Measurements from ENCODE around the gene OSR1. TPM values are rescaled to one million over a fixed set of nuclear protein-coding genes. Genes with fewer than 3 reads are reported as not detected.
A peak's percentile ranks its signal among the peaks of the same experiment; 100 is the strongest.
"Not testable (repeated sequence)": the region's sequence is repeated elsewhere in the genome, so short reads cannot be mapped to it uniquely, and the experiment has no call there.

Gene OSR1
- total RNA-seq, 1 donor from 2014 or later: 8.0 TPM

DNA sequence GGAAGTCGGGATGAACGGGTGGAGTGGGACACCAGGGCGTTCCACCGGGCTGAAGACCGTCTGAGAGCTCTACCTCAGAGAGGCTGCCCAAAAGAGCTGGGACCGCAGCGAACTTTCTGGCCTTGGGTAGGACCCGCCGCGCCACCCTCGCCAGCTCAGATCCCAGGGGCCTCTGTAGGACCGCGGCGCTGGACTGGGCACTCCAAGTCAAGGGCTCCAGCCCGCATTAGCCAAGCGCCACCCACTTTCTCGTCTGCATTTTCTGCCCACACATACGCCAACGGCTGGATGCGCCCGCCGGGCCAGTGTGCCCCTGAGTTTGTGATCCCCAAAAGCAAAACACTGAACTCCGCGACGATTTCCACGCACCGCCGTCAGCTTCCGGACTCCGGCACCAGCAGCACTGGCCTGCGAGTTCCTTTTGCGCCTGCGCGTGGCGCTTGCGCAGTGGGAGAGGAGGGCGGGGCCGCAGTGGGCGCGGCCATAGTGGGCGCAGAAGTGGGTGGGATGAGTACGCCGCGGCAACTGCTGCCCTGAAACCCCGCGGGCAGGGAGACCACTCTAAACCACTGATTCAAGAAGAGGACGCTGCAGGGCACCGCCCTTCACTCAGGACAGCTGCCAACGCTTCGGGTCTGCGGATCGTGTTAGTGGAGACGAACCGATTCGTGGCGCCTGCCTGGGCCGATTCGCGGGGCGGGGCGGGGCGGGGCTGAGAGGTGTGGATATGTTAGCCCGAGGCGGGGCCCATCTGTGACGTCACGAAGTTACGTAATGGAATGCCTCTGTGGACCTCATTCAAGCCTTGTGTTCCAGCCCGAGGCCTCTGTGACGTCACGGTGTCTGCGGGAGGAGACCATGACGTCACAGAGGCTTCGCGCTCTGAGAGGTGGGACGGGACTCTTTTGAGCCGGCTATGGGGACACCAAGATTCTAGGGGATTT is 10.5 kb downstream of the OSR1 start:
- ATAC-seq: peak; percentile 98
- DNase-seq: peak; percentile 96
- intact Hi-C loops (cut with micrococcal nuclease): no loop called here

DNA sequence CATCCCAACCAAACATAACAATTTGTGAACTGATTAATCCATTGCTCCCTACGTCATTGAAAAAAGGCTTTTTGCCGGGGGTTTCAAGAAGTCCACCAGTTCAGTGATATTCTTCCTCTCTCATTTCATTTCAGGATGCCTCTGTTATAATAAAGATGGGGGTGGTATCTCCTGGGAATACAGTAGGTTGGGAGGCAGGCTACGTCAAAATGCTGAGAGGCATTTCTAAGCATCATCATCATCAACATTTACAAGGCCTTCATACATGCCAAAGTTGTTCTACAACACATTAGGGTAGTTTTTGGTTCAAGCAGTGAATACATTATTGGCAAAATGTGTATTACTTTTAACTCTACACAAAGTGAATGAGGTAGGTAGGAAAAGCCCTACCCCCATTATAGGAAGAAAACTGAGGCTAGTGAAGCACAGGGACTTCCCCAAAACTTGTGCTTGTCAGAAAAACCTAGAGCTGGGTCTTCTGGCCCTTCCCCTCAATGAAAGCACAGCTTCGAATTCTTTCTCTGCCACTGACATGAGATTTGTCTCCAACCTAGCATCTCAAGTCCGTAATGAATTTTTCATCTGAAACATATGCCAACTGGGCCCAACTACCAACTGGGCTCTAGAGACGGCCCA is 11.3 kb downstream of the OSR1 start:
- ATAC-seq (no peak), DNase-seq (no peak)
- intact Hi-C loops (cut with micrococcal nuclease): no loop called here

DNA sequence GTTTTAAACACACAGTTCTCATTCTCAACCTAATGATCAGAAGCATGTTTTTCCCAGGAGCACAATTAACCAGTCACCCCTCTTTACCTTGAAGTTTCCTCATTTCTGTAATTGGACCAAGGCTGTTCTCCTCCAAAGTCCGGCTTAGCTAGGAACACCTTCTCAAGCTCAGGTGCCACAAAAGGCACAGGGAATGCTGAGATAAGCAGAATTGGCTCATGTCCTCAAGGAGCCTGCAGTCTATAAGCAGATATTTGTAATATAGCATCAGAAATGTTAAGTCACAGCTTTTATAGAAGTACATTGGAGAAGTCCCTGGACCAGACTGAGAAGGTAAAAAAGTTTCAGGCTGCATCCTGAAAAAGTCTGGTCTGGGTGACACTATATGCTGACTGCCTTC is 20.7 kb downstream of the OSR1 start:
- intact Hi-C loops (cut with micrococcal nuclease): no loop called here
- ATAC-seq: no peak

DNA sequence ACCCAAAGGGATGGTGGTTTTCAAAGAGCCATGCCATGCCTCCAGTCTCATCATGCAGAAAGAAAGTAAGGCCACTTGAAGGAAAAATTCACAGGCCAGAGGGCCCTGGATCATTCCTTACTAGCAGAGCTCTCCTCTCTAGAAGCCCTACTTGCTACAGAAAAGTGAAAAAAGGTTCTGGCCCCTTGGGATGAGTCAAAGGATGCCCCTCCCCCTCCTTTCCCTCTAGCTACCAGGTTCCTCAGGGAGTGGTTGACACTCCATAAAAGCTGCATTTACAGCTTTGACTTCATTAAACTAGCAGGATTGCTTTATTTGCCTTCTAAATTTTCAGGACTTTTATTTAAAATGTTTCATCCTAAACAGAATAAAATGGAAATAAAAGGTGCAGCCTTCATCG is 21.2 kb downstream of the OSR1 start:
- intact Hi-C loops (cut with micrococcal nuclease): no loop called here
- no peak for ATAC-seq
- no peak for DNase-seq

More for the DNA sequence above, 20.7 kb downstream of the OSR1 start:
- DNase-seq: no peak

DNA sequence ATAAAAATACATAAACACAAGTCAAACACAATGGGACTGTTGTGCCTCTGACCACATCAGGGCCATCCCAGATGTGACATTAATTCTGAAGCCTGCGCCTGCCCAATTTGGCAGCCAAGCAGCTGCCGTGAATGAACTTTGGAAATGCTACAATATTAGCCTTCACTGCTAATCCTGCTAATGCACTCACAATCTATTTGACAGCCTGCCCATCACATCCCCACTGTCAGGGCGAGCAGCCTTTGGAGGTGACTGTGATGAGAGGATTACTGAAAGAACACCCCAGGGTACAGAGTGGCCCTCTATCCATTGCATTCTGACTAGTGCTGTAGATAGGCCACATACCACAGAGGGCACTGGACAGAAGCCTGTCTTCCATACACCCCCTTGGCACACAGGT is 21.6 kb downstream of the OSR1 start:
- intact Hi-C loops (cut with micrococcal nuclease): no loop called here
- ATAC-seq (peak; percentile 97), DNase-seq (no peak)

DNA sequence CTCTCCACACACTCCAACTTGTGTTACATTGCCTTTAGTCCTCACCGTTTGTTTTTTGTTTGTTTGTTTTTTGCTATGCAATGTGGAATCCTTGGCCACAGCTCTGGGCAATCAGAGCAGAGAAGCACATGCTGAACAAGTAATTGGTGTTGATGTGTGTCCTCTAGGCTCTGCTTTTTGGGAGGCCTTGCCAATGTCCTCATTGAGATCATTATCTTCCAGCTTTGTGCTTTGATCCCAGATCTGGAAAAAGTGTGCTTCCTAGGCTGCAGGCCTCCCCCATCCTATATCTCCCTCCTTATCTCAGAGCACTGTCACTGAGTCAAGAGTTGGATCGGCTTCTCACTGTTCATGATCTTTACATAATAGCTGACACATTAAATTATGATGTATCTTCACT is 25.9 kb downstream of the OSR1 start:
- ATAC-seq (no peak), DNase-seq (no peak)
- intact Hi-C loops (cut with micrococcal nuclease): no loop called here

DNA sequence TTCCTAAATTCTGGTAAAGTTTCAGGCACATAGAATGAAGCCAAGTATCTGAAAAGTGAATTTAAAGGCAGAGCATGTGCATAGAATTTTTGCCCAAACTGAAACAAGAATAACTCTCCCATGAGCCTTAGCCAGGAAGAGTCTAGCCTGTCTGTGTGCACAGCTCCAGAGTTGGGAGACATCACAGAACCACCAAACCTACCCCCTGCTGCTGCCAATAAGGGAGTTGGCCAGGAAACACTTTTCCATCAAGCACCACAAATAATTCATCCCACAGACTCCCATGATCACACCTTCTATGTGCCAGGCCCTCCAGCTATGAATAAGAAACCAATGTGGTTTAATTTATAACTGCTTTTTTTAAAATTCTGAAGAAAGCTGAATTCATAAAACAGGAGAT is 27.0 kb downstream of the OSR1 start:
- ATAC-seq (no peak), DNase-seq (no peak)
- intact Hi-C loops (cut with micrococcal nuclease): no loop called here

DNA sequence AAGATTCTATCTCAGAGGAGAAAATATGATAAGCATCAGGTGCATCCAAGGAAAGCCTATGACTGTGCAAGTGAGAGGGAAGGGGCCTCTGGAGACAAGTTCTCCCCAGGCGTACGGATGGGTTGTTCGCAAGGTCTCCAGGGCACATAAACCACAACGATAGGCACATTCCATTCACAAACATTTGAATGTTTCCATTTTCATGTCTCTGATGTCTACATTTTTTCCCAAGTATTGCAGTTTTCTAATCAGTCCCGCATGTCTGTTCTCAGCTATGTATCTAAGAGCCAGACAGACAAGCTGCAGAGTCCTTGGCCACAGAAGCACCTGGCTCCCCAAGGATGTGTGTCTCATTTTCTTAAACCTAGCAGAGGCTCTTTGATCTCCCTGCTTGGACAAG is 28.0 kb downstream of the OSR1 start:
- ATAC-seq (no peak), DNase-seq (no peak)
- intact Hi-C loops (cut with micrococcal nuclease): no loop called here

DNA sequence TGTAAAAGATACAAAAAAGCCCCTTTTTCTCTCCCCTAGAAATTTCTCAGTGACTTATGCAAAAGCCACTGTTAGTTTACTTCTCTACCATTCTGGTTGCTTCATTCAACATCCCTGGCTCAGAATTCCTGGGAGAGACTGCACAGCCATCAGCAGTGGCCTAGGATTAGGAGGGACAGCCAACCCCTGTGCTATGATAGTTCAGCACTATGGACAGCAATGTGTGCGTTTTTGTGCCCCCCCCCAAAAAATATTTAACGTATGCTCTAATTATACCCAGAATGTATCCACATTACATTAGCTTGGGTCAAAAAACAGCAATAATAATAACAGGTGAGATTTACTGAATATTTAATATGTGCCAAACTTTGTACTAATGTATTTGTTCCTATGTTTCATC is 29.0 kb downstream of the OSR1 start:
- ATAC-seq: no peak
- intact Hi-C loops (cut with micrococcal nuclease): no loop called here
- no peak for DNase-seq

DNA sequence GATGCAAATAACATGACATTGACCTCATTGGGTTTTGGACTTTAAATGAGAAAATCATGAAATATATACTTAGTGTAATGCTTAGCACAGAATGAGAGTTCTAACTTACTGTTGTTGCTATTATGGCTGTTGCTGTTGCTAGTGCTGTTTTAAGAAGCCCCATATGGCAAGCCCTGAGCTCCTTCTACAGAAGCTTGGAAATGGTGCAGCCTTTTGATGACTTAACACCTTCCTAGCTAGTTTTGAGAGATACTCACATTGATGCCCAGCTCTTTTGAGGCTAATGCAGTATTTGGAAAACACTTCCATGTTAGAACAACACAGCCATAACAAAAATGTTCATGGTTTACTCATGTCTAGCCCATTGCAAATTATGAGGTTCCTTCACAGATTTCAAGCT is 30.9 kb downstream of the OSR1 start:
- ATAC-seq (no peak), DNase-seq (no peak)
- intact Hi-C loops (cut with micrococcal nuclease): no loop called here

DNA sequence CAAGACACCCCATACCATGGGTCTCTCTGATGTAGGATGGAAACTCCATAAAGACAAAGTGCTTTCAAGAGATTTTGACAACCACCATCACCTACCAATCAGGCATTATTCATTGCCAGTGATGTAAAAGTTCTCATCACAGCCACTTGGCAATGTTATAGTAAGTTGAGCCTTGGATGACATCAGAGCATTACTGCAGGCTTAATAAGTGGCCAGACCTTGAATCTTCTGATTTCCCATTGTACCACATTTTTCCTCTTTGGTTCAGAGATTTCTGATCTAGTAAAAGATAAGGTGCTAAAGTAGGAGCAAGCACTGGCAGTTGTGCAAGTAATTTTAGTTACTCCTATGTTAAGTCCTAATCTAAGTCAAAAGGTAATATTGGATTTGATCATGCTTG is 36.5 kb downstream of the OSR1 start:
- no peak for DNase-seq
- intact Hi-C loops (cut with micrococcal nuclease): no loop called here
- ATAC-seq: no peak

DNA sequence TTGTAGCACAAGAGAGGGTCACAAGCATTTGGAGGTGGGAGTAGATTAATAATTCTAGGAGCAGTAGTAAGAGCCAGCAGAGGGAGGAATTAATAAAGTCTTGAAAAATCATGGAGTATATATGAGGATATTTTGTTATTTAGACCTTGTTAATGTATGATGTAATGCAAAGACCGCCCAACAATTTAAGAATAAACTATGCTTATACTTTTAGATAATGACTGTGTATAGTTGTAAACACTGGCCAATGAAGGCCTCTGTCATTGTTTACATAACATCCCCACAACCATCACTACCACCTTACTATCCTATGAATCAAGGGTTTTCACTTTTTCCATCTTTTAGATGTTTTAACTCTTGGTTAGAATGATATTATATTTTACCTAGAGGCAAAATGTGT is 37.6 kb downstream of the OSR1 start:
- no peak for ATAC-seq
- intact Hi-C loops (cut with micrococcal nuclease): no loop called here
- no peak for DNase-seq

DNA sequence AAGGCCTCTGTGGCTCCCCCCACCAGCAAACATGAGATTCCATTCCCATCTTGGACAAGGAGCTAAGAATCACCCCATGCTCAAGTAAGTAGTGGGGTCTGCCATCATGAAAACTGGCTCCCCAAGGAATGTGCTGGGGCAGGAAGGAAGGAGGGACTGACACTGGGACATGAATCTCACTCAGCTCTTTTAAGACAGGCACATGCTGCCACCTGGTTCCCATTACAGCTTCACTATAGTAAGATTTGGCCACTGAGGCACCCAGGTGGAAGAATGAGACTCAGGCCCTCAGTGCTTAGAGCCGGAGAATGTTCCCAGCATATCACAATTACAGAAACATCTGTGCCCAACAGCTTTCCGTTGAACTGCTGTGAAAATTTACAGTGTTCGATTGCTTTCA is 38.7 kb downstream of the OSR1 start:
- ATAC-seq (no peak), DNase-seq (no peak)
- intact Hi-C loops (cut with micrococcal nuclease): no loop called here

DNA sequence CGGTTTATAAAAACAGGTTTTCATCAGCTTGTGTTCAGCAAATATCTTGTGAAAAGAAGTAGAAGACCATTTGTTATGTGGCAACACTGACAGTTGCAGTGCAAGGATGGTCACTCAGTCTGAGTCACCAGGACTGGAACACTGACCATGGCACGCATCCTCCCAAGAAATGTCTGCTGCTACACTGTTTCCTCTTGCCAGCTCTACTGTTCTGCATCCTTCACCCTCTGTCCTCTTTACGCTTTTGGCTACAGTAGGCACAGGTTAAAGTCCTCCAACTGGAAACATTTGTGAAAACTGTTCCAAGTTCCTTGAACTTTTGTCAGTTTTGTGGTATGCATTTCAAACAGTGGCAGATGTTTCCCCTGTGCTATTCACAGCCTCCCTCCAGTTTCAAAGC is 39.4 kb downstream of the OSR1 start:
- no peak for ATAC-seq
- intact Hi-C loops (cut with micrococcal nuclease): no loop called here
- no peak for DNase-seq

DNA sequence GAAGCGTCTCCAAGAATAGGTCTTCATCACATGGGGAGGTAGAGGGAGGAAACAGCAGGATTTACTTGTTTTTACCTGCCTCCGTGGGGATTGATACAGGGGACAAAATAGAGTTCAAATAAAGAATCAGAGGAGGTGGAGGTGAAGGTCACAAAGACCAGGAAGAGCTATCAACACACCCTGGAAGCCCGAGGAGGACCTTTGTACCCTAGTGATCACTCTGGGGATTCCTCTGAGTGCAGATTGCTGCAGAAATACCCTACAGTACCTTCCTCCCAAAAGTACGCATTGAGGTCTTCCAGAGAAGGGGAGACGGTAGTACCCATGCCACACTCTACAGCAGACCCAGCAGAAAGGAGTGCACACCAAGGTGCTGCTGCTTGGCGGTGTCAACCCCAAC is 44.9 kb downstream of the OSR1 start:
- ATAC-seq (no peak), DNase-seq (no peak)
- intact Hi-C loops (cut with micrococcal nuclease): no loop called here

DNA sequence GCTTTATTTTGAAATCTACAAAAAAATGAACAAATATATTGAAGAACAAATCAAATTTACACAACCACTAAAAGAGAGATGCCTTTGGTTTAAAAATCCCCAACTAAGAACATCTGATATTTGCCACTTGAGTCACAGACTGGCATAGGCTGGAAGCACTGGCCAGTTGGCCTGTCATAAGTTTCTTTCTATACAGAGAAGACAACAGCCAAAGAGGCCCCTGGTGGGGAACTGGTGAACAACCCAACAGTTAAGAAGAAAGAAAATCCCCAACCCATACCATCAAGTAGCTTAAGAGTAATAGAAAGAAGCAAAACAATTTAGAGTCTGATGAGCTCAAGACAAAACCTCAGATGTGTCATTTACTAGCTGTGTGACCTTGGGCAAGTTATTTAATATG is 45.5 kb downstream of the OSR1 start:
- DNase-seq (no peak), ATAC-seq (peak; percentile 36)
- intact Hi-C loops (cut with micrococcal nuclease): no loop called here

DNA sequence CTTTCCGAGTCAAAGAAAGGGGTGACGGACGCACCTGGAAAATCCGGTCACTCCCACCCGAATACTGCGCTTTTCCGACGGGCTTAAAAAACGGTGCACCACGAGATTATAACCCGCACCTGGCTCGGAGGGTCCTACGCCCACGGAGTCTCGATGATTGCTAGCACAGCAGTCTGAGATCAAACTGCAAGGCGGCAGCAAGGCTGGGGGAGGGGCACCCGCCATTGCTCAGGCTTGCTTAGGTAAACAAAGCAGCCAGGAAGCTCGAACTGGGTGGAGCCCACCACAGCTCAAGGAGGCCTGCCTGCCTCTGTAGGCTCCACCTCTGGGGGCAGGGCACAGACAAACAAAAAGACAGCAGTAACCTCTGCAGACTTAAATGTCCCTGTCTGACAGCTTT is 52.4 kb downstream of the OSR1 start:
- ATAC-seq; intact Hi-C loops (cut with micrococcal nuclease); DNase-seq: not testable (repeated sequence)

DNA sequence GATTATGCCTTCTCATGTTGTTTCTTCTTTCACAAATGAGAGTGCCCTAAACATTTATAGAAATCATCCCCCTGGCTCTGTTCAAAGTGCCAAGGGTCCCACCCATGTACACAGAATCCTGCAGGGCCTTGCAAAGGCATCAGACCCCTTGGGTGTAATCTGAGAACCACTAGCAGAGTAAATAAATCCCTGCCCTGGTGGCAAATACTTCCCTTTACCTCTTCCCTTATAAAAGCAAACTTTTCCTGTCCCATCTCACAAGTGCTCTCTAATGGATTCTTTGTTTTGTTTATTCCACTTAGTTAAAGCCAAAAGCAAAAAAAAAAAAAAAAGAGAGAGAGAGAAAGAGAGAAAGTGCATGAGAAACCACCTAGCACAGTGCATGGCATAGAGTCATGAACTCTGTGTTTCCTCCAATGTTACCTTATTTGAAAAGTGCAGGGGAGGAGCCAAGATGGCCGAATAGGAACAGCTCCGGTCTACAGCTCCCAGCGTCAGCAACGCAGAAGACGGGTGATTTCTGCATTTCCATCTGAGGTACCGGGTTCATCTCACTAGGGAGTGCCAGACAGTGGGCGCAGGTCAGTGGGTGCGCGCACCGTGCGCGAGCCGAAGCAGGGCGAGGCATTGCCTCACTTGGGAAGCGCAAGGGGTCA is 52.9 kb downstream of the OSR1 start:
- intact Hi-C loops (cut with micrococcal nuclease); ATAC-seq; DNase-seq: not testable (repeated sequence)

DNA sequence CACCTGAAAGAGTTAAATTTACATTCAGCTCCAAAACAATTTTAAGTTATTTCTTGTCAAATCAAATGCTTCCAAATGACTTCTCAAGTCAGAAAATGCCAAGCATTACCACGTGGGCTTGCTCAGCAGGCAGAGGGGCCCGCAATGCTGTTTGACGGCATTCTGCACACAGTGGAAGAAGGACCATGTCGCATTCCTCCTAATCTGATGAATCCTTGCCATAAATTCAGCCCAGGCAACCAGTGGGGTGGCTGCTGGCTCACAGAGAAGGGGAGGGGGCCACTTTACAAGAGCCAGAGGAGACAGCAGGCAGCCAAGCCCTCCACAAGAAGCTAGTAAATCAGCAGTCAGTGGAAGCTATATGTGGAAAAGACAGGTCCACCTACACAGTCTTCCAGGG is 56.7 kb downstream of the OSR1 start:
- intact Hi-C loops (cut with micrococcal nuclease): no loop called here
- DNase-seq: no peak
- no peak for ATAC-seq

All from left ventricle myocardium superior (tissue), 1 donor.